GM12878 (cell line): ENCODE measurements around the gene GLO1. TPM values are rescaled to one million over a fixed set of nuclear protein-coding genes. Genes with fewer than 3 reads are reported as not detected.

ENCODE experiments used
- ATAC-seq: fragments of 200-7000 bp; cut with Tn5 transposase; 3 replicates; pipeline ENCODE4 v1.9.1; 2020; ENCODE audit warnings: mild to moderate bottlenecking, moderate library complexity
- BruUV-seq: library from RNA; stranded (reverse); fragments of 400-500 nt; replicated peaks from 2 replicates; lab custom pipeline; 2021; lab: Mats Ljungman, UMichigan
- CTCF ChIA-PET: fragments of 300-600 bp; sonication (Branson Sonifier 250); formaldehyde crosslinking; extraction: SDS; loops from one replicate; lab custom pipeline; 2021; ENCODE audit warnings: inconsistent platforms; lab: Yijun Ruan, JAX
- POLR2A ChIA-PET: fragments of 350-600 bp; formaldehyde crosslinking; extraction: SDS; loops from one replicate; lab custom pipeline; 2021; ENCODE audit warnings: inconsistent platforms; lab: Charles Lee
- RAD21 ChIA-PET: fragments of 300-600 bp; sonication (Branson Sonifier 250); formaldehyde crosslinking; loops from one replicate; lab custom pipeline; 2023; ENCODE audit warnings: antibody characterized with exemption; ENCODE audit not compliant: unreplicated experiment; lab: Charles Lee
- SMC1A ChIA-PET: fragments of 300-600 bp; sonication (Branson Sonifier 250); formaldehyde crosslinking; loops from one replicate; lab custom pipeline; 2023; ENCODE audit not compliant: unreplicated experiment, uncharacterized antibody; lab: Charles Lee
- DNase-seq: peaks from one replicate; pipeline ENCODE4 v3.0.0-alpha.2; 2011; ENCODE audit warnings: low read depth, low spot score
- FAIRE-seq: peaks from 3 replicates; lab custom pipeline; 2011; peaks lifted over from hg19 to GRCh38; lab: Jason Lieb, UNC
- H2AFZ ChIP-seq: 2 replicates; pipeline ENCODE4 v1.6.0; 2011; ENCODE audit warnings: low read depth, low read length, control low read depth; ENCODE audit not compliant: control insufficient read depth
- H3K27ac ChIP-seq: 2 replicates; pipeline ENCODE4 v1.5.1; 2011; ENCODE audit warnings: control low read depth; ENCODE audit not compliant: control insufficient read depth, insufficient read depth
- H3K27me3 ChIP-seq, 2 experiments: replicated peaks in 1 of 2; 2 replicates each; pipeline versions ENCODE4 v1.6.0 to v1.6.1; 2011; ENCODE audit warnings: low read length in 1 of 2; ENCODE audit not compliant: control insufficient read depth in 2 of 2, insufficient read depth in 2 of 2
- H3K36me3 ChIP-seq, 2 experiments: 2 replicates each; pipeline ENCODE4 v1.5.1; 2011; ENCODE audit warnings: low read length in 1 of 2; ENCODE audit not compliant: control insufficient read depth in 2 of 2, insufficient read depth in 2 of 2
- H3K4me1 ChIP-seq: 2 replicates; pipeline ENCODE4 v1.6.1; 2011; ENCODE audit warnings: mild to moderate bottlenecking, low read length, moderate library complexity, mixed read lengths; ENCODE audit not compliant: control insufficient read depth, insufficient read depth
- H3K4me2 ChIP-seq: 2 replicates; pipeline ENCODE4 v1.6.0; 2011; ENCODE audit warnings: control low read depth; ENCODE audit not compliant: control insufficient read depth, insufficient read depth
- H3K4me3 ChIP-seq: fragments of 200-600 bp; sonication (generic); 2 replicates; pipeline ENCODE4 v1.5.1; 2016
- H3K79me2 ChIP-seq: 2 replicates; pipeline ENCODE4 v1.6.0; 2011; ENCODE audit warnings: low read length; ENCODE audit not compliant: control insufficient read depth, insufficient read depth
- H3K9ac ChIP-seq: 2 replicates; pipeline ENCODE4 v1.8.0; 2011; ENCODE audit warnings: low read length, control low read depth, mixed read lengths; ENCODE audit not compliant: control insufficient read depth, insufficient read depth
- H3K9me3 ChIP-seq: replicated peaks from 3 replicates; pipeline ENCODE4 v1.5.1; 2011; ENCODE audit warnings: mild to moderate bottlenecking, low read length; ENCODE audit not compliant: control insufficient read depth, insufficient read depth
- H4K20me1 ChIP-seq: 2 replicates; pipeline ENCODE4 v1.6.0; 2011; ENCODE audit not compliant: control insufficient read depth, insufficient read depth
- ASH2L ChIP-seq: fragments of 300-600, 200-600 bp; sonication (generic); IDR thresholded peaks from 2 replicates; pipeline ENCODE4 v1.6.1; 2017; ENCODE audit warnings: low read depth, mild to moderate bottlenecking, borderline replicate concordance
- ATF2 ChIP-seq: IDR thresholded peaks from 2 replicates; pipeline ENCODE4 v1.6.1; 2012; ENCODE audit warnings: low read length, inconsistent platforms
- BCL11A ChIP-seq: IDR thresholded peaks from 2 replicates; pipeline ENCODE4 v1.6.1; 2011; ENCODE audit warnings: low read depth, low read length
- BCL3 ChIP-seq: IDR thresholded peaks from 2 replicates; pipeline ENCODE4 v1.6.1; 2011; ENCODE audit warnings: borderline replicate concordance, low read depth, mild to moderate bottlenecking, moderate library complexity, low read length; ENCODE audit not compliant: insufficient read depth, poor library complexity, severe bottlenecking
- ESRRA ChIP-seq: IDR thresholded peaks from 2 replicates; pipeline ENCODE4 v1.6.1; 2012; ENCODE audit warnings: mild to moderate bottlenecking, low read length, improper control_type of control experiment
- IRF4 ChIP-seq: IDR thresholded peaks from 2 replicates; pipeline ENCODE4 v1.6.1; 2011; ENCODE audit warnings: low read depth, low read length
- JUND ChIP-seq: IDR thresholded peaks from 2 replicates; pipeline ENCODE4 v1.6.1; 2012; ENCODE audit warnings: low read depth, mild to moderate bottlenecking, low read length, improper control_type of control experiment, moderate library complexity
- MLLT1 ChIP-seq: fragments of 450-650 bp; IDR thresholded peaks from 2 replicates; pipeline ENCODE4 v1.6.1; 2016; ENCODE audit warnings: mild to moderate bottlenecking
- RCOR1 ChIP-seq: conservative IDR thresholded peaks from 2 replicates; pipeline ENCODE4 v1.6.1; 2012; ENCODE audit warnings: low read depth, low read length, improper control_type of control experiment
- TCF12 ChIP-seq: IDR thresholded peaks from 2 replicates; pipeline ENCODE4 v1.6.1; 2011; ENCODE audit warnings: low read depth, mild to moderate bottlenecking, low read length
- TCF7 ChIP-seq: IDR thresholded peaks from 2 replicates; pipeline ENCODE4 v1.6.1; 2014; ENCODE audit warnings: antibody characterized with exemption, borderline replicate concordance
- USF1 ChIP-seq: IDR thresholded peaks from 2 replicates; pipeline ENCODE4 v1.6.1; 2011; ENCODE audit warnings: borderline replicate concordance, low read depth, mild to moderate bottlenecking, moderate library complexity, mixed read lengths, low read length; ENCODE audit not compliant: insufficient read depth; ENCODE audit errors: extremely low read length
- WRNIP1 ChIP-seq: IDR thresholded peaks from 2 replicates; pipeline ENCODE4 v1.6.1; 2011; ENCODE audit warnings: low read depth, low read length, improper control_type of control experiment, borderline replicate concordance
- YY1 ChIP-seq: IDR thresholded peaks from 2 replicates; pipeline ENCODE4 v1.6.1; 2011; ENCODE audit warnings: low read depth, mild to moderate bottlenecking, low read length
- ZBTB4 ChIP-seq: fragments of 450-650 bp; formaldehyde crosslinking; IDR thresholded peaks from 2 replicates; pipeline ENCODE4 v1.4.0; 2022; ENCODE audit warnings: mild to moderate bottlenecking, moderate library complexity
- WGBS: methylation state at CpG from one replicate; pipeline ENCODE4 v1.1.6; 2016; ENCODE audit warnings: low lambda C conversion rate; ENCODE audit not compliant: insufficient replicate concordance, insufficient coverage; ENCODE audit errors: missing lambda C conversion rate; 5-methylcytosine and 5-hydroxymethylcytosine counted together
- in situ Hi-C: fragments of 300-500 bp; cut with MboI; formaldehyde crosslinking; loops from 9 replicates; pipeline ENCODE4 v1.14.3; 2018; ENCODE audit warnings: mixed read lengths
- intact Hi-C: fragments of 100-400 bp; cut with micrococcal nuclease; formaldehyde crosslinking; loops from one replicate; pipeline ENCODE4 v1.14.2; 2022; ENCODE audit not compliant: unreplicated experiment
- polyA plus RNA-seq, 11 experiments: library from polyadenylated mRNA; depleted of rRNA in 4 of 11; unstranded in 6 of 11; stranded (reverse) in 5 of 11; fragments of >200 nt; fragmentation: Nextera tagmentation in 4 of 11; fragmentation: Illumina TruSeq in 1 of 11; extraction: Ambion mirVana in 4 of 11; extraction: Trizol in 1 of 11; gene quantifications; 1 replicate in 1 of 11; 2 replicates in 10 of 11; pipeline versions ENCODE4 v1.2.1 to v1.2.3, GENCODE V29; 2011 to 2016; ENCODE audit warnings: inconsistent platforms in 2 of 11, missing spikeins in 2 of 11, low read depth in 1 of 11
- total RNA-seq, 4 experiments: library from RNA; depleted of rRNA in 3 of 4; stranded (reverse); fragments of >200 nt in 3 of 4; fragmentation: Illumina TruSeq in 1 of 4; extraction: Trizol in 1 of 4; gene quantifications; 2 replicates each; pipeline versions ENCODE4 v1.2.1 to v1.2.3, GENCODE V29; 2013 to 2021

Gene GLO1
- total and polyA plus RNA-seq, 10 of the 15 experiments (the other 5 are each of a cell fraction or from before 2014, with no cell fraction given): 105 to 227 (median 150) TPM

- Histone ChIP-seq H3K36me3 (no peaks in the 10 kb centered on the region; a peak in 1 of 4 replicates), H3K9me3 (peaks cover 3% of the 10 kb centered on the region; the same call in 2 of the 3 replicates), H3K27ac (no peak overlapping the region), H3K79me2 (peaks cover 26% of the 10 kb centered on the region), H3K27me3 (no peaks in the 10 kb centered on the region), H2AFZ (no peak overlapping the region), H3K9ac (no peak overlapping the region), H4K20me1 (no peaks in the 10 kb centered on the region), H3K4me2 (no peak overlapping the region), H3K4me1 (no peaks in the 10 kb centered on the region), H3K4me3 (no peak overlapping the region)
- ChIA-PET POLR2A (interaction anchor here (0.5 kb wide), 1 partner anchor 8 kb away, joined by 5 read pairs; the partner anchor contains the start of gene GLO1), RAD21 (no interaction called here), CTCF (interaction anchor here (0.6 to 1.0 kb wide), 4 partner anchors 13 to 1023 kb away, joined by 3 to 4 read pairs (median 3); no protein-coding TSS in a partner anchor), SMC1A (interaction anchor here (0.8 to 1.3 kb wide), 2 partner anchors 7 to 41 kb away, joined by 3 to 4 read pairs; no protein-coding TSS in a partner anchor)
- ATAC-seq (no peak), FAIRE-seq (no peak), DNase-seq (no peak)
- 93% methylated on average over 2 of the region's 2 CpGs for WGBS
- no TSS peak for BruUV-seq
- in situ Hi-C loops: no loop called here
- intact Hi-C loops: no loop called here
- no peak for TF ChIP-seq YY1
- TF ChIP-seq JUND: no peak
- no peak for TF ChIP-seq TCF7
- TF ChIP-seq USF1: no peak
- no peak for TF ChIP-seq IRF4
- no peak for TF ChIP-seq ESRRA
- no peak for TF ChIP-seq WRNIP1
- no peak for TF ChIP-seq ASH2L
- TF ChIP-seq BCL11A: no peak
- TF ChIP-seq ATF2: no peak
- no peak for TF ChIP-seq MLLT1
- no peak for TF ChIP-seq TCF12
- TF ChIP-seq BCL3: no peak
- TF ChIP-seq RCOR1: no peak
- no peak for TF ChIP-seq ZBTB4 (CRISPR knock-in tag)
These were observed 7.6 kb downstream of the GLO1 start for GRCh38 chr6:38695227-38695900.
